ENCODE measurements around the gene OR6N1.

The OR6N1 gene

DNA sequence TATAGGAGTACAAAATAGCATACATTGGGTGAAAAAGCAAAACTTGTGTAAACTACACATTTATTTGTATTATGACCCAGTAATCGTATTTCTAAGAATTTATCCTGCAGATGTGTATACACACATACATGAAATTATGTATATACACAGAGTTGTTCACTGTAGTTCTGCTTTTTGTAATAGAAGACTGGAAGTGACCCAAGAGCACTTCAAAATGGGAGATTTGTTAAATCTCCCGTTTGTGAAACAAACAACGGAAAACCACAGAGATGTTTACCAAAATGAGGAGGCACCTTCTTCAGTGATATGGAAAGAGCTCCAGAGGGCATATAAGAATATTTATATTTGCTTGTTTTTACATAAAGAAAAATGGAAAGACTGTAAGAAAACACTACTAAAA is 41.2 kb upstream of the OR6N1 start:
- Histone ChIP-seq H3K4me2 (ENCODE audit: low read length) (no peak overlapping the region), H3K4me3 (ENCODE audit: low read depth, low read length, poor library complexity, severe bottlenecking) (no peak overlapping the region), H3K9ac (ENCODE audit: low read length) (no peak overlapping the region), H3K36me3 (ENCODE audit: insufficient read depth, low read length) (no peaks in the 10 kb centered on the region), H3K27ac (ENCODE audit: low read depth, low read length, poor library complexity, severe bottlenecking) (no peak overlapping the region), H4K20me1 (ENCODE audit: insufficient read depth, low read length) (no peaks in the 10 kb centered on the region), H3K27me3 (ENCODE audit: insufficient read depth, low read length) (no peaks in the 10 kb centered on the region), H3K79me2 (ENCODE audit: insufficient read depth, low read length) (no peaks in the 10 kb centered on the region), H3K9me3 (ENCODE audit: low read length) (no peaks in the 10 kb centered on the region), H3F3A (ENCODE audit: insufficient read depth, low read length) (no peaks in the 10 kb centered on the region), H3K4me1 (ENCODE audit: insufficient read depth, low read length, severe bottlenecking) (no peaks in the 10 kb centered on the region), H2AFZ (ENCODE audit: low read length) (no peak overlapping the region), H3K9me2 (ENCODE audit: low read depth, low read length) (no peaks in the 10 kb centered on the region)
- TF ChIP-seq, protein P1, sequence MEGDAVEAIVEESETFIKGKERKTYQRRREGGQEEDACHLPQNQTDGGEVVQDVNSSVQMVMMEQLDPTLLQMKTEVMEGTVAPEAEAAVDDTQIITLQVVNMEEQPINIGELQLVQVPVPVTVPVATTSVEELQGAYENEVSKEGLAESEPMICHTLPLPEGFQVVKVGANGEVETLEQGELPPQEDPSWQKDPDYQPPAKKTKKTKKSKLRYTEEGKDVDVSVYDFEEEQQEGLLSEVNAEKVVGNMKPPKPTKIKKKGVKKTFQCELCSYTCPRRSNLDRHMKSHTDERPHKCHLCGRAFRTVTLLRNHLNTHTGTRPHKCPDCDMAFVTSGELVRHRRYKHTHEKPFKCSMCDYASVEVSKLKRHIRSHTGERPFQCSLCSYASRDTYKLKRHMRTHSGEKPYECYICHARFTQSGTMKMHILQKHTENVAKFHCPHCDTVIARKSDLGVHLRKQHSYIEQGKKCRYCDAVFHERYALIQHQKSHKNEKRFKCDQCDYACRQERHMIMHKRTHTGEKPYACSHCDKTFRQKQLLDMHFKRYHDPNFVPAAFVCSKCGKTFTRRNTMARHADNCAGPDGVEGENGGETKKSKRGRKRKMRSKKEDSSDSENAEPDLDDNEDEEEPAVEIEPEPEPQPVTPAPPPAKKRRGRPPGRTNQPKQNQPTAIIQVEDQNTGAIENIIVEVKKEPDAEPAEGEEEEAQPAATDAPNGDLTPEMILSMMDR (IDR thresholded peaks at IDR 0.05; ENCODE audit: low read length): no peak
- TF ChIP-seq EZH2 (IDR thresholded peaks at IDR 0.05; ENCODE audit: borderline replicate concordance, low read length): no peak

DNA sequence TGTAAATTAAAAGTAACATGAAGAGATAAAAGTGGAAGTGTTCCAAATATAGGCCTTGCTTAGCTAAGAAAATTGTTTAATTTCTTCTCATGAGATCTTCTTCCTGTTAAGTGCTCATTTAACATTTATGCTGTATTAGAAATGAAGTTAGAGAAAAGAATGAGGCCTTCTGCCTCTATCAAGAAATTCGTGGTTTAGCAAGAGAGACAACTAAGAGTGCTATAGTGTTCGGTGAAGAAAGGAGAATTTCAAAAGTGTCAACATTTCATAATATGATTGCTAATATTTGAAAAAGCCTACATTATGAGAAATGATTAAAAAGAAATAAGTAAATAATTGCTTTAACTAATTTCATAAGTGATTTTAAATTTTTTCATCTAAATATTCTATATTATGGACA is 40.3 kb upstream of the OR6N1 start:
- Histone ChIP-seq H3F3A (ENCODE audit: insufficient read depth, low read length) (no peaks in the 10 kb centered on the region), H3K9me3 (ENCODE audit: low read length) (no peaks in the 10 kb centered on the region), H3K79me2 (ENCODE audit: insufficient read depth, low read length) (no peaks in the 10 kb centered on the region), H3K4me2 (ENCODE audit: low read length) (no peak overlapping the region), H2AFZ (ENCODE audit: low read length) (no peak overlapping the region), H3K4me3 (ENCODE audit: low read depth, low read length, poor library complexity, severe bottlenecking) (no peak overlapping the region), H3K9ac (ENCODE audit: low read length) (no peak overlapping the region), H4K20me1 (ENCODE audit: insufficient read depth, low read length) (no peaks in the 10 kb centered on the region), H3K27ac (ENCODE audit: low read depth, low read length, poor library complexity, severe bottlenecking) (no peak overlapping the region), H3K4me1 (ENCODE audit: insufficient read depth, low read length, severe bottlenecking) (no peaks in the 10 kb centered on the region), H3K36me3 (ENCODE audit: insufficient read depth, low read length) (no peaks in the 10 kb centered on the region), H3K27me3 (ENCODE audit: insufficient read depth, low read length) (no peaks in the 10 kb centered on the region), H3K9me2 (ENCODE audit: low read depth, low read length) (no peaks in the 10 kb centered on the region)
- TF ChIP-seq, protein P1 (IDR thresholded peaks at IDR 0.05; ENCODE audit: low read length): no peak
- no peak for TF ChIP-seq EZH2 (IDR thresholded peaks at IDR 0.05; ENCODE audit: borderline replicate concordance, low read length)

DNA sequence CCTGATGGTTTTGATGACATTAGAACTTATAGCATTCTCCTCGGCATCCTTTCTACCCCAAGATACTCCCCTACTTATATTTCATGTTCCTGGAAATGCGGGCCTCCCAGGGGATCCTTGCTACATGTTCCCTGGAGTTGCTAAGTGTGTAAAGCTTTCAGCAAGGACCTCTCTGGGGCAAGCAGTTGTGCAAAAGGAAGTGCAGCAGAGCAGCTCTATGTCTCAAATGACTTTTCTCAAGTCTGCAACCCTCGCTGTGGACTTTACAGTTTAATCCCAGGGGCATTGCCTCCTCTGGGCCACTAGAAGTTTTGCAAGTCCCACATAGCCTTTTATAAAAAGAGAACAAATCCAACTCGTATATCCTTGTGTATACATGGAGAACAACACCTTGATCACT is 38.3 kb upstream of the OR6N1 start:
- H3F3A ChIP-seq (ENCODE audit: insufficient read depth, low read length): no peaks in the 10 kb centered on the region
- no peak overlapping the region for H3K4me3 ChIP-seq (ENCODE audit: low read depth, low read length, poor library complexity, severe bottlenecking)
- no peaks in the 10 kb centered on the region for H3K27me3 ChIP-seq (ENCODE audit: insufficient read depth, low read length)
- TF ChIP-seq EZH2 (IDR thresholded peaks at IDR 0.05; ENCODE audit: borderline replicate concordance, low read length): no peak
- TF ChIP-seq, protein P1 (IDR thresholded peaks at IDR 0.05; ENCODE audit: low read length): no peak
- no peak overlapping the region for H3K27ac ChIP-seq (ENCODE audit: low read depth, low read length, poor library complexity, severe bottlenecking)
- no peaks in the 10 kb centered on the region for H3K79me2 ChIP-seq (ENCODE audit: insufficient read depth, low read length)
- H3K36me3 ChIP-seq (ENCODE audit: insufficient read depth, low read length): no peaks in the 10 kb centered on the region
- H3K9me2 ChIP-seq (ENCODE audit: low read depth, low read length): no peaks in the 10 kb centered on the region
- H3K9me3 ChIP-seq (ENCODE audit: low read length): no peaks in the 10 kb centered on the region
- no peak overlapping the region for H3K9ac ChIP-seq (ENCODE audit: low read length)
- H3K4me2 ChIP-seq (ENCODE audit: low read length): no peak overlapping the region
- H3K4me1 ChIP-seq (ENCODE audit: insufficient read depth, low read length, severe bottlenecking): no peaks in the 10 kb centered on the region
- no peak overlapping the region for H2AFZ ChIP-seq (ENCODE audit: low read length)
- no peaks in the 10 kb centered on the region for H4K20me1 ChIP-seq (ENCODE audit: insufficient read depth, low read length)
